Activated CD4-positive, alpha-beta T cell treated with anti-CD3 and anti-CD28 coated beads, Interleukin-2, amount 10 ng/mL, durations not matched to agents 24 days and 14 days (primary cell): ENCODE results near the gene RIPOR3. TPM values are rescaled to one million over a fixed set of nuclear protein-coding genes. Genes with fewer than 3 reads are reported as not detected.
"Not testable (repeated sequence)": the region's sequence is repeated elsewhere in the genome, so short reads cannot be mapped to it uniquely, and the experiment has no call there.

ENCODE experiments used
- DNase-seq: peaks from one replicate; pipeline ENCODE4 v3.0.0; 2022
- H3K27ac Mint-ChIP-seq: one replicate; pipeline ENCODE4 v1.8.0; 2022; ENCODE audit warnings: mild to moderate bottlenecking, mixed read lengths
- H3K27me3 Mint-ChIP-seq: one replicate; pipeline ENCODE4 v1.8.0; 2022; ENCODE audit warnings: mixed read lengths
- H3K36me3 Mint-ChIP-seq: one replicate; pipeline ENCODE4 v1.8.0; 2022; ENCODE audit warnings: low read depth, mild to moderate bottlenecking, mixed read lengths
- H3K4me1 Mint-ChIP-seq: one replicate; pipeline ENCODE4 v1.8.0; 2021; ENCODE audit warnings: mixed read lengths
- H3K4me3 Mint-ChIP-seq: one replicate; pipeline ENCODE4 v1.8.0; 2022; ENCODE audit warnings: mild to moderate bottlenecking, moderate library complexity, mixed read lengths
- H3K9me3 Mint-ChIP-seq: one replicate; pipeline ENCODE4 v1.8.0; 2021; ENCODE audit warnings: mixed read lengths
- intact Hi-C: fragments of 100-400 bp; cut with micrococcal nuclease; formaldehyde crosslinking; loops from one replicate; pipeline ENCODE4 v1.15.1; 2023
- total RNA-seq: library from RNA; stranded (reverse); gene quantifications from 2 replicates; pipeline ENCODE4 v1.2.3, GENCODE V29; 2022

The RIPOR3 gene
- total RNA-seq, 1 donor from 2014 or later = not detected

DNA sequence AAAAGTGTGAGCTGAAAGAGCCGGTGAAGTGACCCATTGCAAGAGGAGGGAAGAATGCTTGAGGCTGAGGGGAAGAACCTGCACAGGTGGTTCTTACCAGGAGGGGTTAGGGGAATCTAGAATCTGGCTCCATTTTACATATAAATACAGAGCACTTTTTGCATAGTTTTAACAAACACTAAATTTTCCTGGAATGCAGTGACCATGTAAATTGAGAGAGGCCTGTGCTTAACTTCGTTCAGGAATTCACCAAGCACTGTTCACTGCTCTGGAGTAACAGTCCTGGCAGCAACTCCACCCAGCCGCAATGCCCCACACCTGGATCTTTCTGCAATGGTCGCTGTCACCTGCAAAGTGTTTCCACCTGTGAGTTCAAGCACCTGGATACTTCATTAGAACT is 13.2 kb upstream of the RIPOR3 start:
- Mint-ChIP-seq H3K27me3 (peaks cover 4% of the 10 kb centered on the region), H3K9me3 (no peaks in the 10 kb centered on the region), H3K4me3 (no peak overlapping the region), H3K36me3 (no peaks in the 10 kb centered on the region), H3K27ac (no peak overlapping the region), H3K4me1 (no peaks in the 10 kb centered on the region)
- DNase-seq = no peak
- intact Hi-C loops = no loop called here

DNA sequence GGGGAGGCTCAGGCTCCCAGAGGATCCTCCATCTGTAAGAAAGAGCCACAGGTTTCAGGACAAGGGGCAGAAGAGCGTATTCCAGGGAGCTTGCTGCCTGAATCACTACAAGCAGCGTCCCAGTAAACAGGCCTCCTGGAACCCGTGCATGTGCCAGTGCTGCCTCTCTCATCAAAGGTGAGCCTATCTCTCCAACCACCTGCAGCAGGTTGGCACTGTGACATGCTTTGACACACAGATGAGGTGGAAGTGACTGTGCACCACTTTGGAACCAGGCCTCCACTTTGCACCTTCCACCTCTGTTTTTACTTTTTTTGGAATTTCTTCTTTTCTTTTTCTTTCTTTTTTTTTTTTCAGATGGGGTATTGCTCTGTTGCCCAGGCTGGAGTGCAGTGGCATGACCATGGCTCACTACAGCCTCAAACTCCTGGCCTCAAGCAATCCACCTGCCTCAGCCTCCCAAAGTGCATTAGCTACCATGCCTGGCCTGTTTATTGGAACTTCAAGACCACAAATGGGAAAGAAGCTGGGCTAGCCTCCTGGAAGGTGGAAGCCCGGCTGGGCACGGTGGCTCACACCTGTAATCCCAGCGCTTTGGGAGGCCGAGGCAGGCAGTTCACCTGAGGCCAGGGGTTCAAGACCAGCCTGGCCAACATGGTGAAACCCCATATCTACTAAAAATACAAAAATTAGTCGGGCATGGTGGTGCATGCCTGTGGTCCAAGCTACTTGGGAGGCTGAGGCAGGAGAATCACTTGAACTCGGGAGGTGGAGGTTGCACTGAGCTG is 12.5 kb upstream of the RIPOR3 start:
- DNase-seq, H3K4me1 Mint-ChIP-seq, H3K27ac Mint-ChIP-seq, intact Hi-C loops, H3K36me3 Mint-ChIP-seq, H3K27me3 Mint-ChIP-seq, H3K9me3 Mint-ChIP-seq, H3K4me3 Mint-ChIP-seq: not testable (repeated sequence)

DNA sequence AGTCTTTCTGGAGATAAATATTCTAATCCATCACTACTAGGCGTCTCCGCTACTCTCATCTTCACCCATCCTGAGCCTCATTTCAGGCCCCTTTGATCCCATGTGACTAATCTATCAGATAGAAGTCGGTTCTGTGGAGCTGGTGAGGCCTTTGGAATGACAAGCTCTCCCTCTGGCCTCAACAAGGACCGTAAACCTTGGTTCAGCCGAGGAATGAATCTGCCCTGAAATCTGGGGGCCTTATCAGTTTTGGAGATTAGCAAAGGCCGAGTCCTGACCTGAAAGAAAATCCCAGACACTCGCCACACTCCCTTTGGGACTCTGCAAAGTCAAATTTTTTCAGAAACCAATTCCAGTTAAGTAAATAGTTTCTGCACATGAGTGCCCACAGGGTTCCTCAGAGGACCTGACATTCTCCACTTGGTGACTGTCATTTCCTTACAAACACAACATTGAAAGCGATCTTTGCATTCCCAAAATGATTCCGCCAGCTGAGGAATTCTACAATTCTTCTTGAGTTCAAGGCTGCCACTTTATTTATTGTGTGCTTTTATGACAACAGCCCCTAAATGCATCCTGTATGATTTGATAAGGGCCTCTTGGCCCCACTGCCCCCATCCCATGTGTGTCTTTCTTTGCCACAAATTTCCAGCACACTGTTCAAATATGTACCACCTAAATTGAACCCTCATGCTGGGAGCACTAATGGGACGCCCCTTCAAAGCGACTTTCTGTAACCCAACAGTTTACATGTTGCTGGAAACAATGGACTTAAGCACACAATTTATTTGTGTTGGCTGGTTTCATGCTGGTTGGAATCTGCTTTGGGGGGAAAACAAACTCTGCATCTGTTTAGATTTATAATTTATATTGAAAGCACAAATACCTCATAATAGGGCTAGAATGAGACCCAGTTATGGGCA is 10.0 kb upstream of the RIPOR3 start:
- Mint-ChIP-seq H3K36me3 (no peaks in the 10 kb centered on the region), H3K9me3 (no peaks in the 10 kb centered on the region), H3K4me1 (no peaks in the 10 kb centered on the region), H3K4me3 (no peak overlapping the region), H3K27me3 (peaks cover 2% of the 10 kb centered on the region), H3K27ac (no peak overlapping the region)
- DNase-seq = no peak
- intact Hi-C loops = no loop called here

DNA sequence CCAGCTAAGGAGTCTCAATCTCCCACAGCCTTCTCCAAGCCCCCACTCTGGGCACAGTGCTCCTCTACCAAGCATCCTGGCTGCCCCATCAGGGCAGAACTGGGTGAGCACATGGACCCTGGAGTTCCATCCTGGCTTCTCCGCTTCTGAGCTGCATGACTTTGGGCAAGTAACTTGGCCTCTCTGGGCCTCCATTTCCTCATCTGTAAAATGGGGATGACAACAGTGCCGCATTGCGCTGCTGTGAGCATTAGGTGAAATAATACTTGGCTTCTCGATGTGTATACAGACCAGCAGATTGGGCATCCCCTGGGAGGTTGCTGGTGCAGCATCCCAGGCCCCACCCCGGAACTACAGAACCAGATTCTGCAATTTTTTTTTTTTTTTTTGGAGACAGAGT is 8.3 kb upstream of the RIPOR3 start:
- intact Hi-C loops = loop anchor here (10.0 kb wide), 1 partner anchor 615 kb away; no protein-coding TSS in a partner anchor
- peaks cover 4% of the 10 kb centered on the region for H3K27me3 Mint-ChIP-seq
- H3K27ac Mint-ChIP-seq = no peak overlapping the region
- H3K36me3 Mint-ChIP-seq = no peaks in the 10 kb centered on the region
- no peaks in the 10 kb centered on the region for H3K9me3 Mint-ChIP-seq
- no peaks in the 10 kb centered on the region for H3K4me1 Mint-ChIP-seq
- DNase-seq = no peak
- no peak overlapping the region for H3K4me3 Mint-ChIP-seq

DNA sequence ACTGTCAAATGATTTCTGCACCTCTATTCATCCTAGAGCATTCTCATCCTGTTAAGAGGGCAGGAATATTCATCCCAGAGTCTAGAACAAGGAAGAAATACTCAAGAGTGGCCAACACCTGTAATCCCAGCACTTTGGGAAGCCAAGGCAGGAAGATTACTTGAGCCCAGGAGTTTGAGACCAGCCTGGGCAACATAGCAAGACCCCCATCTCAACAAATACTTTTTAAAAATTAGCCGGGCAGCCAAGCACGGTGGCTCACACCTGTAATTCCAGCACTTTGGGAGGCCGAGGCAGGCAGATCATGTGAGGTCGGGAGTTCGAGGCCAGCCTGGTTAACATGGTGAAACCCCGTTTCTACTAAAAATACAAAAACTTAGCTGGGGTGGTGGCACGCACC is 6.9 kb upstream of the RIPOR3 start:
- not testable (repeated sequence) for DNase-seq, H3K9me3 Mint-ChIP-seq, H3K36me3 Mint-ChIP-seq, H3K27ac Mint-ChIP-seq, H3K4me1 Mint-ChIP-seq, H3K4me3 Mint-ChIP-seq, H3K27me3 Mint-ChIP-seq
- intact Hi-C loops = loop anchor here (10.0 kb wide), 1 partner anchor 617 kb away; no protein-coding TSS in a partner anchor

DNA sequence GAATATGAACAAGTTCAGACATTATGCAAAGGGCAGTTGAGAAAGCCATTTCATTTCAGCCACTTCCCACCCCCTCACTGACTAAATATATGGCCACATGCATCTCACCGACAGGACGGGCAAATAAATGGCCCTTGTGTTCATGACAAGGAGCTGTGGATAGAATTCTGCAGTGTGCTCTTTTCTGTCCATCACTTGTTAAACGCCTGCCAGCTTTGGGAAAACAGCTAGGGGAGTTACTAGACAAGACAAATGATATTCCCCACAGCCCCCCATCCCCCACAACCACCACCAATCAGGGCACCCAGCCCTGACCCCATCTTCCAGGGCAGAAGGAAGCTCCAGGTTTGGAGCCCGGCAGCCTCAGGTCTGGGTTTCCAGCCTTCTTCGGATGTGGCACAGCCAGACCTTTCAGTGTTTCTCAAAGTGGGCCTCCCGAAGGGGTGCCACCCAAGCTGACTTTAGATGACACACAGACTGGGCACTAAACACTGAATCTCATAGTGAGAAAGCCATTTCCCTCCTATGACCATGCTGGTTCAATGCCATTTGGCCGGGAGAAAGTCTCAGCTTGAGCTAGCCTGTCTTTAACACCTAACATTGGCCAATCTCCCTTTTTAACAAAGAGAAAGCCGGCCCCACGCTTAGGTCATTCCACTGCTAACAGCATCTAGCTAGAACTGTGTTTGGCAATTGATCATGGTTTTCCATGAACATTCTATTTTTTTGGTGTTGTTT is 4.0 kb upstream of the RIPOR3 start:
- Mint-ChIP-seq H3K9me3 (no peaks in the 10 kb centered on the region), H3K36me3 (no peaks in the 10 kb centered on the region), H3K27me3 (peaks cover 31% of the 10 kb centered on the region), H3K27ac (no peak overlapping the region), H3K4me3 (no peak overlapping the region), H3K4me1 (peaks cover 6% of the 10 kb centered on the region)
- DNase-seq = no peak
- intact Hi-C loops = loop anchor here (10.0 kb wide), 1 partner anchor 619 kb away; no protein-coding TSS in a partner anchor

DNA sequence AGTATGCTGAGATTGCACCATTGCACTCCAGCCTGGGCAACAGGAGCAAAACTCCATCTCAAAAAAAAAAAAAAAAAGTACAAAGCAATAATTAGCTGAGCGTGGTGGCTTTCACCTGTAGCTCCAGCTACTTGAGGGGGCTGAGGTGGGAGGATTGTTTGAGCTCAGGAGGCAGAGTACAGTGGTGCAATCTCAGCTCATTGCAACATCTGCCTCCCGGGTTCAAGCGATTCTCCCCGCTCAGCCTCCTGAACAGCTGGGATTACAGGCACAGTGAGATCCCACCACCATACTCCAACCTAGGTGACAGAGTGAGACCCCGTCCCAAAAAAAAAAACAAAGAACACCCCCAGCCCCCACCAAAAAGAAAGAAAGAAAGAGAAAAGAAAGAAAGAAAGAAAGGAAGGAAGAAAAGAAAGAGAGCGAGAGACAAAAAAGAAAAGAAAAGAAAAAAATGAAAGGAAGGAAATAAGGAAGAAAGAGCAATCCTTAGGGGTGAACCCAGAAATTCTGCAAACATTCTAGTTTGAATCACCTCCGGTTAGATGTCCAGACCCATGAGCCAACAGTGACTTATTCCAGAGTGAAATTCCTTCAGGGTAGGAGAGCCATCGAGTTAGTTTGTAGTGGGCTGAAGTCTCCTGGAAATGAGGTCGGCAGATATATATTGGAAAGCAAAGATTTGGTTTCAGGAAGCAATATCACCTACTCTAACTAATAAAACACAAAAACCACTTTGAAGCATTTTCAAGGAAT is 3.2 kb upstream of the RIPOR3 start:
- no peaks in the 10 kb centered on the region for H3K9me3 Mint-ChIP-seq

DNA sequence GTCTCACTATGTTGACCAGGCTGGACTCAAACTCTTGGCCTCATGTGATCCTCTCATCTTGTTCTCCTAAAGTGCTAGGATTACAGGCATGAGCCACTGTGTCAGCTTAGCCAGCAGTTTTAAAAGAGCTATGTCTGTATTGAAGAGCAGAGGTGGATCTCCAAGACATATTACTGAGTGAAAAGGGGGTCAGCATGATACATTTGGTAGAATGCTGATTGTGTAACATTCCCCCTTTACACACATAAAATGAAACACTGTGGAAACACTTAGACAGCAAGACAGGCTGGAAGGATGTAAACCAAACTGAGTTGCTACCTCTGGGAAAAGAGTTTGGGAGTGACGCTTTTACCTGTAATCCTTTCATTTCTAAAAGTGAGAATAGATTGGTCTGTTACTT is 1.7 kb upstream of the RIPOR3 start:
- H3K27ac Mint-ChIP-seq = no peak overlapping the region
- no peak overlapping the region for H3K4me3 Mint-ChIP-seq
- peaks cover 6% of the 10 kb centered on the region for H3K4me1 Mint-ChIP-seq
- no peak for DNase-seq
- peaks cover 48% of the 10 kb centered on the region for H3K27me3 Mint-ChIP-seq
- no peaks in the 10 kb centered on the region for H3K36me3 Mint-ChIP-seq
- no peaks in the 10 kb centered on the region for H3K9me3 Mint-ChIP-seq
- intact Hi-C loops = loop anchor here (10.0 kb wide), 1 partner anchor 622 kb away; no protein-coding TSS in a partner anchor

More for the DNA sequence above, 3.2 kb upstream of the RIPOR3 start:
- Mint-ChIP-seq H3K27ac (no peak overlapping the region), H3K4me1 (peaks cover 6% of the 10 kb centered on the region), H3K27me3 (peaks cover 39% of the 10 kb centered on the region), H3K36me3 (no peaks in the 10 kb centered on the region), H3K4me3 (no peak overlapping the region)
- intact Hi-C loops = loop anchor here (10.0 kb wide), 1 partner anchor 620 kb away; no protein-coding TSS in a partner anchor
- no peak for DNase-seq

DNA sequence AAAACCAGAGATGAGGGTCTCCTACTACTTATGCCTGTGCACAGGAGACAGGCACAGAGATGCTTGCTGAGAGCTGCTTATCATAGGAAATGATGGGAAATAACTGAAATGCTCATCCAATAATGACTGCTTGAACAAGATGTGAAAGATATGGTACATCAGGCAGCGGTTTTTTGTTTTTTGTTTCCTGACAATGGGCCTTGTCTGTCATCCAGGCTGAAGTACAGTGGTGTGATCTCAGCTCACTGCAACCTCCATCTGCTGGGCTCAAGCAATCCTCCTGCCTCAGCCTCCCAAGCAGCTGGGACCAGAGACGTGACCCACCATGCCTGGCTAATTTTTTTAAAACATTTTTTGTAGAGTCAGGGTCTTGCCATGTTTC is 1.2 kb upstream of the RIPOR3 start:
- DNase-seq = no peak
- peaks cover 6% of the 10 kb centered on the region for H3K4me1 Mint-ChIP-seq
- H3K4me3 Mint-ChIP-seq = no peak overlapping the region
- intact Hi-C loops = loop anchor here (10.0 kb wide), 1 partner anchor 622 kb away; no protein-coding TSS in a partner anchor
- no peaks in the 10 kb centered on the region for H3K9me3 Mint-ChIP-seq
- no peaks in the 10 kb centered on the region for H3K36me3 Mint-ChIP-seq
- H3K27me3 Mint-ChIP-seq = peaks cover 48% of the 10 kb centered on the region
- H3K27ac Mint-ChIP-seq = no peak overlapping the region

DNA sequence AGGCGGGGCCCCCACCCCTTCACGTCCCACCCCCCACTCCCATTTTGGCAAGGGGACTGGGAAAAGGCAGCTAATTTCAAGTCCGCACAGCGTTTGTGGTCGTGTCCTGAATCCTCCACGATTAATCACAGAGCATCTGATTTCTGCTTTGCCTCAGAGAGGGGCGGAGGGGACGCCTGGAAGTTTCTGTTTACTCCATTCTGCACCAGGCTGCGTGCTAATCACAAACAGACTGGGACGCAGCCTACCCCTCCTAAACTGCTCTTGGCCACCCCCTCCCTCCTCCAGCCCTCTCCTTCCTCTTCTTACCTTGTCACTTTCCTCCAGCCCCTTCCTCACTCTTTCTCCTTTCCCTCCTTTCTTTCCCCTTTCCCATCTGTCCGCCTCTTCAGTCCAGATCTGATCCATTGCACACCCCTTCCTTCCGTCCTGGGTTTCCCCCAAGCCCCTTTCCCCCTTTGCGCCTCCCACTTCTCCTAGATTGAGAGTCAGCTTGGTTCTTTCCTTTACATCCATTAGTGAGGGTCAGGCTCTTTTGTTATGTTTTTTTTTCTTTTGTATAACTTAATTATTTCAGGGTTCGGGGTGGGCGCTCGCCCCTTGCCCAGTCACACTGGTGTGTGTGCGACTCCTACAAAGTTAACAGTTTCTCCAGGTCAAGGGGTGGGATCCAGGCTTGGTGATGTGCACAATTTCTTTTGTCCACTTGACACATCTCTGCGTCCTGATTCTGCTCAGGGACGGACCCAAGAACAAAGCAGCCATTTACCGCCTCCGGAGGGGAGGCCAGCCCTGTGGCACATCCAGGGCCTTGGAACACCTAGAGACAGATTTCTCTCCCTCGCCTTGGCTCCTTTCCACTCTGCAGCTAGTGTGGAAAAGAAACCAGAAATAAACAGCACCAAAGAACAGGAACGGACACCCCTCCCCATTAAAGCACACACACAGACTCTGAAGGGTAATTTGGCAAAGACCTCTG is 520 bp upstream of the RIPOR3 start:
- Mint-ChIP-seq H3K4me3 (no peak overlapping the region), H3K27me3 (peaks cover 50% of the 10 kb centered on the region), H3K4me1 (peaks cover 6% of the 10 kb centered on the region), H3K9me3 (no peaks in the 10 kb centered on the region), H3K27ac (no peak overlapping the region), H3K36me3 (no peaks in the 10 kb centered on the region)
- intact Hi-C loops = loop anchor here (10.0 kb wide), 1 partner anchor 623 kb away; no protein-coding TSS in a partner anchor
- DNase-seq = no peak

DNA sequence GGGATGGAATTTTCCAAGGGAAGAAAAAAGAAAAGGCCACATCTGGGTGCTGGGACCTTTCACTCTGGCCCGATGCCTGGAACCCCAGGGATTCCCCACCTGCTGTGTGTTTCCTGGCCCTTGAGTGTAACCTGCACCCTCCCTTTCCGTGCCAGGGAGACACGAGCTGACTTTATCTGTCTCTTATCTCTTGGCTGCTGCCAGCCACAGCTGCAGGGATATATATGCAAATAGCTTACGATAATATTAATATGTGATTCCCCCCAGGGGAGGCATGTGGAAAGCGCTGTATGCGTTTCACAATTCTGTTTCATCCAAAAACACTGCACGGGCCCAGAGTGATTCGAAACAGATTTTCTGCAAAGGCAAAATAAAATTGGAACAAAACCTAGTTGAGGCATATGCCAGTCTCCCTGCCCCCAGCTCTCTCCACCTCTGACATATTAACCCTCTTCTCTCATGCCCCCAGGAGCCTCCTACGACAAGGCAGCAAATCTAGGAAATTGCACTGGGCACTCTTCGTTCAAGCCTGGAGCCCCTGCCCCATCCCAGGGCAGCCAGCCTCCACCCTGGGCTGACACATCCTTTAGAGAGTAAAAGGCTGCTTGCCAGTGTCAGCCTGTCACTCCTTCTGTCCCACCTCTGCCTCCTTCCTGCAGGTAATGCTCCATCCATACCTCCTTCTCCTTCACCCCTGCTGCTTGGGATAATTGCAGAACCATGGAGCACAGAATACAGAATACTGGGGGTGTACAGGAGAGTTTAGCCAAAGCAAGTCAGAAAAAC is 1.3 kb downstream of the RIPOR3 start:
- H3K4me3 Mint-ChIP-seq = no peak overlapping the region

More for the DNA sequence above, 1.3 kb downstream of the RIPOR3 start:
- Mint-ChIP-seq H3K9me3 (no peaks in the 10 kb centered on the region), H3K27ac (no peak overlapping the region), H3K4me1 (peaks cover 6% of the 10 kb centered on the region), H3K27me3 (peaks cover 51% of the 10 kb centered on the region), H3K36me3 (no peaks in the 10 kb centered on the region)
- DNase-seq = no peak
- intact Hi-C loops = loop anchor here (10.0 kb wide), 1 partner anchor 625 kb away; no protein-coding TSS in a partner anchor
